H9 (cell line): ENCODE data around the gene SIM1. TPM values are rescaled to one million over a fixed set of nuclear protein-coding genes. Genes with fewer than 3 reads are reported as not detected.
"Not testable (repeated sequence)": the region's sequence is repeated elsewhere in the genome, so short reads cannot be mapped to it uniquely, and the experiment has no call there.

ENCODE experiments used
- DNase-seq: peaks from one replicate; pipeline ENCODE4 v3.0.0-alpha.2; 2017
- H2AFZ ChIP-seq: one replicate; pipeline ENCODE4 v1.6.1; 2013; ENCODE audit warnings: mild to moderate bottlenecking, low read length, control low read depth, moderate library complexity
- H2AK5ac ChIP-seq: 2 replicates; pipeline ENCODE4 v1.6.1; 2013; ENCODE audit warnings: low read length, control low read depth, mixed read lengths; ENCODE audit not compliant: insufficient read length
- H2BK120ac ChIP-seq: one replicate; pipeline ENCODE4 v1.6.1; 2013; ENCODE audit warnings: low read depth, mild to moderate bottlenecking, low read length, control low read depth, inconsistent platforms; ENCODE audit not compliant: poor library complexity, severe bottlenecking
- H2BK12ac ChIP-seq: 2 replicates; pipeline ENCODE4 v1.6.1; 2013; ENCODE audit warnings: low read length, control low read depth, mixed read lengths, low read depth; ENCODE audit not compliant: insufficient read length
- H2BK15ac ChIP-seq: 2 replicates; pipeline ENCODE4 v1.6.1; 2013; ENCODE audit warnings: low read depth, low read length, control low read depth
- H2BK20ac ChIP-seq: one replicate; pipeline ENCODE4 v1.6.1; 2013; ENCODE audit warnings: low read depth, mild to moderate bottlenecking, low read length, control low read depth, inconsistent platforms; ENCODE audit not compliant: poor library complexity, severe bottlenecking
- H2BK5ac ChIP-seq: 2 replicates; pipeline ENCODE4 v1.6.1; 2013; ENCODE audit warnings: low read length, control low read depth, mixed read lengths; ENCODE audit not compliant: insufficient read length
- H3K14ac ChIP-seq: 2 replicates; pipeline ENCODE4 v1.6.1; 2013; ENCODE audit warnings: low read length, control low read depth; ENCODE audit not compliant: insufficient read depth
- H3K18ac ChIP-seq: 2 replicates; pipeline ENCODE4 v1.6.1; 2013; ENCODE audit warnings: low read depth, mild to moderate bottlenecking, mixed read lengths, low read length, control low read depth; ENCODE audit not compliant: insufficient read length
- H3K23ac ChIP-seq: 2 replicates; pipeline ENCODE4 v1.6.1; 2013; ENCODE audit warnings: low read length, control low read depth, mixed read lengths, low read depth; ENCODE audit not compliant: insufficient read length
- H3K23me2 ChIP-seq: 2 replicates; pipeline ENCODE4 v1.6.1; 2013; ENCODE audit warnings: low read depth, mild to moderate bottlenecking, mixed read lengths, low read length, control low read depth; ENCODE audit not compliant: insufficient read length, poor library complexity, severe bottlenecking
- H3K27ac ChIP-seq: 2 replicates; pipeline ENCODE4 v1.5.1; 2013; ENCODE audit warnings: low read length, control low read depth, mixed read lengths, low read depth; ENCODE audit not compliant: insufficient read length
- H3K27me3 ChIP-seq: 2 replicates; pipeline ENCODE4 v1.6.1; 2013; ENCODE audit warnings: low read length, control low read depth, inconsistent platforms; ENCODE audit not compliant: insufficient read depth
- H3K4ac ChIP-seq: 2 replicates; pipeline ENCODE4 v1.6.1; 2013; ENCODE audit warnings: low read depth, mild to moderate bottlenecking, control low read depth, inconsistent platforms, low read length, moderate library complexity
- H3K4me1 ChIP-seq: 2 replicates; pipeline ENCODE4 v1.6.1; 2013; ENCODE audit warnings: low read length, control low read depth, inconsistent platforms; ENCODE audit not compliant: insufficient read depth
- H3K4me2 ChIP-seq: 2 replicates; pipeline ENCODE4 v1.6.1; 2013; ENCODE audit warnings: low read length, control low read depth, mixed read lengths; ENCODE audit not compliant: insufficient read length, insufficient read depth
- H3K56ac ChIP-seq: 2 replicates; pipeline ENCODE4 v1.6.1; 2013; ENCODE audit warnings: low read depth, mild to moderate bottlenecking, mixed read lengths, low read length, control low read depth; ENCODE audit not compliant: insufficient read length
- H3K79me1 ChIP-seq: 2 replicates; pipeline ENCODE4 v1.6.1; 2013; ENCODE audit warnings: low read depth, mild to moderate bottlenecking, moderate library complexity, low read length, control low read depth, inconsistent platforms; ENCODE audit not compliant: insufficient read depth, poor library complexity, severe bottlenecking
- H3K79me2 ChIP-seq: 2 replicates; pipeline ENCODE4 v1.6.1; 2013; ENCODE audit warnings: low read length, control low read depth, inconsistent platforms; ENCODE audit not compliant: insufficient read depth
- H3K9ac ChIP-seq: 2 replicates; pipeline ENCODE4 v1.6.1; 2013; ENCODE audit warnings: low read length, control low read depth, mixed read lengths; ENCODE audit not compliant: insufficient read length; ENCODE audit errors: extremely low read depth
- H3K9me3 ChIP-seq: one replicate; pipeline ENCODE4 v1.6.1; 2013; ENCODE audit warnings: low read depth, low read length, inconsistent platforms; ENCODE audit not compliant: control insufficient read depth
- H3T11ph ChIP-seq: one replicate; pipeline ENCODE4 v1.6.1; 2013; ENCODE audit warnings: mild to moderate bottlenecking, low read length, control low read depth, inconsistent platforms
- H4K20me1 ChIP-seq: one replicate; pipeline ENCODE4 v1.6.1; 2013; ENCODE audit not compliant: control insufficient read depth, insufficient read length, insufficient read depth
- H4K5ac ChIP-seq: 2 replicates; pipeline ENCODE4 v1.6.1; 2013; ENCODE audit warnings: low read depth, mild to moderate bottlenecking, mixed read lengths, low read length, control low read depth; ENCODE audit not compliant: insufficient read length
- H4K8ac ChIP-seq: replicated peaks from 2 replicates; pipeline ENCODE4 v1.6.1; 2013; ENCODE audit warnings: low read length, control low read depth, mixed read lengths, low read depth; ENCODE audit not compliant: insufficient read length
- H4K91ac ChIP-seq: 2 replicates; pipeline ENCODE4 v1.6.1; 2013; ENCODE audit warnings: low read depth, mild to moderate bottlenecking, moderate library complexity, mixed read lengths, low read length, control low read depth; ENCODE audit not compliant: insufficient read length
- H3K27ac Mint-ChIP-seq, 3 experiments: 2 replicates in 2 of 3; 3 replicates in 1 of 3; pipeline ENCODE4 v1.8.0; 2020 to 2021; ENCODE audit warnings: mixed read lengths in 3 of 3, mild to moderate bottlenecking in 1 of 3, moderate library complexity in 1 of 3
- H3K27me3 Mint-ChIP-seq: 2 replicates; pipeline ENCODE4 v1.8.0; 2021; ENCODE audit warnings: low read depth, mild to moderate bottlenecking, moderate library complexity, mixed read lengths
- H3K36me3 Mint-ChIP-seq, 3 experiments: 2 replicates in 2 of 3; 3 replicates in 1 of 3; pipeline ENCODE4 v1.8.0; 2020 to 2021; ENCODE audit warnings: low read depth in 3 of 3, mixed read lengths in 3 of 3; ENCODE audit not compliant: insufficient read depth in 1 of 3
- H3K4me1 Mint-ChIP-seq, 2 experiments: 2 replicates each; pipeline ENCODE4 v1.8.0; 2020; ENCODE audit warnings: mixed read lengths in 2 of 2
- H3K4me3 Mint-ChIP-seq, 2 experiments: 2 replicates in 1 of 2; 3 replicates in 1 of 2; pipeline ENCODE4 v1.8.0; 2020 to 2021; ENCODE audit warnings: mild to moderate bottlenecking in 2 of 2, mixed read lengths in 2 of 2, moderate library complexity in 1 of 2
- H3K9me3 Mint-ChIP-seq, 2 experiments: 2 replicates in 1 of 2; 3 replicates in 1 of 2; pipeline ENCODE4 v1.8.0; 2020; ENCODE audit warnings: mild to moderate bottlenecking in 2 of 2, mixed read lengths in 2 of 2, moderate library complexity in 1 of 2
- WGBS: extraction: QIAGEN DNeasy Blood & Tissue Kit; methylation state at CpG from one replicate; pipeline ENCODE4 v1.1.7; 2013; ENCODE audit warnings: missing lambda C conversion rate, low lambda C conversion rate, mixed read lengths; ENCODE audit not compliant: insufficient read length; ENCODE audit errors: extremely low coverage; 5-methylcytosine and 5-hydroxymethylcytosine counted together
- total RNA-seq: library from RNA; stranded (reverse); gene quantifications from 2 replicates; pipeline ENCODE4 v1.2.1, GENCODE V29; 2021
- TF ChIP-seq, protein P1 (sequence below): fragments of 200-600 bp; sonication (generic); conservative IDR thresholded peaks from 3 replicates; pipeline ENCODE4 v1.8.0; 2021; ENCODE audit warnings: antibody characterized with exemption, mild to moderate bottlenecking

Gene SIM1
- total RNA-seq, 1 experiment from 2014 or later, result not detected

DNA sequence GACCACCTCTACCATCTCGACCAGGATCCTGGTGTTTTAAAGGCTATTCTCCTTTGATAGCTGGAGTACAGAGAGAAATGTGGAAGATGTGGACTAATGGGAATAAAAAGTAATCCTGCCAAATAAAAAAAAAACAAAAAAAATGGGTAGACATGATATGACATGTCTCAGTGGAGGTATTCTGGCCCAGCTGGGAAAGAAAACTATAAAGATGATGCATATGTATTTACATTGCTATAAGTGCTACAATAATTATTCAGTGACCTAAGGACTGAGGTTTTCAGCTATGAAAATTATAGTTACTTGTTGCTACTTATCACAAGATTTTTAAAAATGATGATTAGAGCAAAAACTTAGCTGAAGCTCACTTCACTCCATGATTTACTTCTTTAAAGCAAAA, 101.1 kb downstream of the SIM1 start:
- Histone ChIP-seq H2BK15ac (no peak overlapping the region), H3K79me1 (no peaks in the 10 kb centered on the region), H2BK20ac (no peak overlapping the region), H4K91ac (no peak overlapping the region), H3K23me2 (no peaks in the 10 kb centered on the region), H3K4me2 (no peak overlapping the region), H3K27ac (no peak overlapping the region), H2AFZ (no peak overlapping the region), H4K20me1 (no peaks in the 10 kb centered on the region), H4K5ac (no peak overlapping the region), H2BK12ac (no peak overlapping the region), H3K9ac (no peak overlapping the region), H3K14ac (no peak overlapping the region), H3K18ac (no peak overlapping the region), H2BK5ac (no peak overlapping the region), H3K27me3 (no peaks in the 10 kb centered on the region), H3K23ac (no peak overlapping the region), H3K9me3 (no peaks in the 10 kb centered on the region), H3K56ac (no peak overlapping the region), H2BK120ac (no peak overlapping the region), H3K79me2 (no peaks in the 10 kb centered on the region), H3T11ph (no peak overlapping the region), H3K4me1 (peaks cover 5% of the 10 kb centered on the region; the same call in 1 of the 2 replicates), H4K8ac (no peak overlapping the region), H3K4ac (no peak overlapping the region), H2AK5ac (no peak overlapping the region)
- Mint-ChIP-seq H3K4me3 (no peak overlapping the region), H3K27ac (no peak overlapping the region), H3K36me3 (no peaks in the 10 kb centered on the region), H3K4me1 (peaks cover 14 to 17% of the 10 kb centered on the region in 2 experiments), H3K27me3 (no peaks in the 10 kb centered on the region), H3K9me3 (peaks cover 3% of the 10 kb centered on the region in 2 experiments; a peak in 3 of 5 replicates)
- no CpG with 5 or more reads among the region's 1 CpG for WGBS
- DNase-seq, result no peak
- TF ChIP-seq, protein P1, sequence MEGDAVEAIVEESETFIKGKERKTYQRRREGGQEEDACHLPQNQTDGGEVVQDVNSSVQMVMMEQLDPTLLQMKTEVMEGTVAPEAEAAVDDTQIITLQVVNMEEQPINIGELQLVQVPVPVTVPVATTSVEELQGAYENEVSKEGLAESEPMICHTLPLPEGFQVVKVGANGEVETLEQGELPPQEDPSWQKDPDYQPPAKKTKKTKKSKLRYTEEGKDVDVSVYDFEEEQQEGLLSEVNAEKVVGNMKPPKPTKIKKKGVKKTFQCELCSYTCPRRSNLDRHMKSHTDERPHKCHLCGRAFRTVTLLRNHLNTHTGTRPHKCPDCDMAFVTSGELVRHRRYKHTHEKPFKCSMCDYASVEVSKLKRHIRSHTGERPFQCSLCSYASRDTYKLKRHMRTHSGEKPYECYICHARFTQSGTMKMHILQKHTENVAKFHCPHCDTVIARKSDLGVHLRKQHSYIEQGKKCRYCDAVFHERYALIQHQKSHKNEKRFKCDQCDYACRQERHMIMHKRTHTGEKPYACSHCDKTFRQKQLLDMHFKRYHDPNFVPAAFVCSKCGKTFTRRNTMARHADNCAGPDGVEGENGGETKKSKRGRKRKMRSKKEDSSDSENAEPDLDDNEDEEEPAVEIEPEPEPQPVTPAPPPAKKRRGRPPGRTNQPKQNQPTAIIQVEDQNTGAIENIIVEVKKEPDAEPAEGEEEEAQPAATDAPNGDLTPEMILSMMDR, result no peak

DNA sequence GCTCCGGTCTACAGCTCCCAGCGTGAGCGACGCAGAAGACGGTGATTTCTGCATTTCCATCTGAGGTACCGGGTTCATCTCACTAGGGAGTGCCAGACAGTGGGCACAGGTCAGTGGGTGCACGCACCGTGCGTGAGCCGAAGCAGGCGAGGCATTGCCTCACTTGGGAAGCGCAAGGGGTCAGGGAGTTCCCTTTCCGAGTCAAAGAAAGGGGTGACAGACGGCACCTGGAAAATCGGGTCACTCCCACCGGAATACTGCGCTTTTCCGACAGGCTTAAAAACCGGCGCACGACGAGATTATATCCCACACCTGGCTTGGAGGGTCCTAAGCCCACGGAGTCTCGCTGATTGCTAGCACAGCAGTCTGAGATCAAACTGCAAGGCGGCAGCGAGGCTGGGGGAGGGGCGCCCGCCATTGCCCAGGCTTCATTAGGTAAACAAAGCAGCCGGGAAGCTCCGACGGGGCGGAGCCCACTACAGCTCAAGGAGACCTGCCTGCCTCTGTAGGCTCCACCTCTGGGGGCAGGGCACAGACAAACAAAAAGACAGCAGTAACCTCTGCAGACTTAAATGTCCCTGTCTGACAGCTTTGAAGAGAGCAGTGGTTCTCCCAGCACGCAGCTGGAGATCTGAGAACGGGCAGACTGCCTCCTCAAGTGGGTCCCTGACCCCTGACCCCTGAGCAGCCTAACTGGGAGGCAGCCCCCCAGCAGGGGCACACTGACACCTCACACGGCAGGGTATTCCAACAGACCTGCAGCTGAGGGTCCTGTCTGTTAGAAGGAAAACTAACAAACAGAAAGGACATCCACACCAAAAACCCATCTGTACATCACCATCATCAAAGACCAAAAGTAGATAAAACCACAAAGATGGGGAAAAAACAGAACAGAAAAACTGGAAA, 109.7 kb downstream of the SIM1 start:
- H2AFZ ChIP-seq, result not testable (repeated sequence)
- DNase-seq, result peak; percentile 77
- peak overlapping the region; percentile 66 to 69 for H3K4me3 Mint-ChIP-seq

More for the DNA sequence above, 109.7 kb downstream of the SIM1 start:
- H3K23me2 ChIP-seq, H3K79me2 ChIP-seq, H2AK5ac ChIP-seq, H3K79me1 ChIP-seq, H3K14ac ChIP-seq, H2BK15ac ChIP-seq, H3K9me3 ChIP-seq, H3K9ac ChIP-seq, H4K20me1 ChIP-seq, H3K23ac ChIP-seq, H4K8ac ChIP-seq, H3K4me2 ChIP-seq, H3K27me3 ChIP-seq, H3T11ph ChIP-seq, H2BK12ac ChIP-seq, H3K56ac ChIP-seq, H4K91ac ChIP-seq, H2BK120ac ChIP-seq, H3K27me3 Mint-ChIP-seq, H3K27ac ChIP-seq, H3K4ac ChIP-seq, H2BK5ac ChIP-seq, H3K4me1 ChIP-seq, H3K9me3 Mint-ChIP-seq, H4K5ac ChIP-seq, H2BK20ac ChIP-seq: not testable (repeated sequence)
- peaks cover 2 to 11% (median 8%) of the 10 kb centered on the region in 3 experiments; a peak in 6 of 7 replicates for H3K36me3 Mint-ChIP-seq
- H3K27ac Mint-ChIP-seq, result peak overlapping the region in 2 of 3 experiments; percentile 85 to 86; a peak in 3 of 7 replicates
- peaks cover 22 to 28% of the 10 kb centered on the region in 2 experiments for H3K4me1 Mint-ChIP-seq
- whole genome bisulfite sequencing, result no CpG with 5 or more reads among the region's 35 CpGs
- peak overlapping the region; percentile 70 for H3K18ac ChIP-seq
